PC-9 (cell line): ENCODE results near the gene TDRKH.

Experiments used
- CTCF ChIP-seq: fragments of 200-600 bp; sonication (generic); conservative IDR thresholded peaks from 2 replicates; pipeline ENCODE4 v1.6.1; 2017; ENCODE audit warnings: mixed run types, antibody characterized with exemption, mild to moderate bottlenecking, moderate library complexity
- EZH2 ChIP-seq: fragments of 200-600 bp; sonication (generic); IDR thresholded peaks from 2 replicates; pipeline ENCODE4 v1.8.0; 2017; ENCODE audit warnings: antibody characterized with exemption, low read depth

GRCh38 chr1:151777317-151777716, 13.0 kb downstream of the TDRKH start:
- no peak for TF ChIP-seq CTCF
- no peak for TF ChIP-seq EZH2
